ENCODE results near the gene ZNF821.

Gene ZNF821

GRCh38 chr16:71893888-71894228 is 9.9 kb upstream of the ZNF821 start:
- Histone ChIP-seq H3K27me3 (replicated peaks) (no peaks in the 10 kb centered on the region), H3K4me3 (ENCODE audit: low read depth, low read length) (peak overlapping the region; percentile 91), H3K27ac (peak overlapping the region; percentile 91), H3K36me3 (replicated peaks) (no peaks in the 10 kb centered on the region)
- in situ Hi-C loops (cut with HindIII; ENCODE audit: low pct_ligation_motif_present, low sequenced_read_pairs) = no loop called here
- TF ChIP-seq CTCF (IDR thresholded peaks at IDR 0.05; ENCODE audit: low read depth, low read length, missing control alignments) = no peak
- DNase-seq = no peak

DNA sequence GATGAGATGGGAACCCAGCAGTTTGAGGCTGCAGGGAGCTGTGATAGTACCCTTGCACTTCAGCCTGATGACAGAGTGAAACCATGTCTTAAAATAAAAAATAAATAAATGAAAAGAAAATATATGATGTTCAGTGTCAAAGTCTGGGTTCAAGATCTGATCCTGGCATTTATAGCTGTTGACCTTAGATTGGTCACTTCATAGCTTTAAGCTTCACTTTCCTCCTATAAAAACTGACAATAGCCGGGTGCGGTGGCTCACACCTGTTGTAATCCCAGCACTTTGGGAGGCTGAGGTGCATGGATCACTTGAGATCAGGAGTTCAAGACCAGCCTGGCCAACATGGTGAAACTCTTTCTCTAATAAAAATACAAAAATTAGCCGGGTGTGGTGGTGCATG is 5.2 kb upstream of the ZNF821 start:
- no peaks in the 10 kb centered on the region for H3K36me3 ChIP-seq (replicated peaks)
- in situ Hi-C loops (cut with HindIII; ENCODE audit: low pct_ligation_motif_present, low sequenced_read_pairs) = no loop called here

GRCh38 chr16:71885261-71885650 is 1.3 kb upstream of the ZNF821 start:
- Histone ChIP-seq H3K4me3 (ENCODE audit: low read depth, low read length) (no peak overlapping the region), H3K27me3 (replicated peaks) (no peaks in the 10 kb centered on the region), H3K36me3 (replicated peaks) (no peaks in the 10 kb centered on the region), H3K27ac (no peak overlapping the region)
- TF ChIP-seq CTCF (IDR thresholded peaks at IDR 0.05; ENCODE audit: low read depth, low read length, missing control alignments) = no peak
- in situ Hi-C loops (cut with HindIII; ENCODE audit: low pct_ligation_motif_present, low sequenced_read_pairs) = no loop called here
- no peak for DNase-seq

More for the DNA sequence above, 5.2 kb upstream of the ZNF821 start:
- Histone ChIP-seq H3K27ac (no peak overlapping the region), H3K4me3 (ENCODE audit: low read depth, low read length) (no peak overlapping the region), H3K27me3 (replicated peaks) (no peaks in the 10 kb centered on the region)
- DNase-seq = no peak
- TF ChIP-seq CTCF (IDR thresholded peaks at IDR 0.05; ENCODE audit: low read depth, low read length, missing control alignments) = no peak

- H3K27me3 ChIP-seq (replicated peaks) = no peaks in the 10 kb centered on the region
- peak overlapping the region; percentile 72 for H3K27ac ChIP-seq
- peak; percentile 1 for DNase-seq
- in situ Hi-C loops (cut with HindIII; ENCODE audit: low pct_ligation_motif_present, low sequenced_read_pairs) = no loop called here
- H3K36me3 ChIP-seq (replicated peaks) = no peaks in the 10 kb centered on the region
- peak; percentile 54 for TF ChIP-seq CTCF (IDR thresholded peaks at IDR 0.05; ENCODE audit: low read depth, low read length, missing control alignments)
- peak overlapping the region; percentile 72 for H3K4me3 ChIP-seq (ENCODE audit: low read depth, low read length)
Measured at GRCh38 chr16:71883168-71883848, 674 bp downstream of the ZNF821 start.

GRCh38 chr16:71882505-71883167 is 1.3 kb downstream of the ZNF821 start:
- Histone ChIP-seq H3K36me3 (replicated peaks) (no peaks in the 10 kb centered on the region), H3K27ac (no peak overlapping the region)
- in situ Hi-C loops (cut with HindIII; ENCODE audit: low pct_ligation_motif_present, low sequenced_read_pairs) = no loop called here

More at GRCh38 chr16:71882505-71883167, 1.3 kb downstream of the ZNF821 start:
- peak; percentile 76 for DNase-seq
- peak; percentile 85 for TF ChIP-seq CTCF (IDR thresholded peaks at IDR 0.05; ENCODE audit: low read depth, low read length, missing control alignments)
- Histone ChIP-seq H3K27me3 (replicated peaks) (no peaks in the 10 kb centered on the region), H3K4me3 (ENCODE audit: low read depth, low read length) (peak overlapping the region; percentile 72)
